SU-DHL-6 (cell line): Measurements from ENCODE around the gene SORL1-AS1.

Source experiments
- H2AFZ ChIP-seq: fragments of 200-600 bp; sonication (generic); 2 replicates; pipeline ENCODE4 v1.6.1; 2014; ENCODE audit warnings: low read depth, mild to moderate bottlenecking, moderate library complexity, mixed read lengths, antibody characterized with exemption, low read length; ENCODE audit not compliant: severe bottlenecking
- H3F3A ChIP-seq: fragments of 200-600 bp; shearing (Covaris generic); 2 replicates; pipeline ENCODE4 v1.6.0; 2016; ENCODE audit warnings: antibody characterized with exemption, mild to moderate bottlenecking; ENCODE audit not compliant: insufficient read depth
- H3K27ac ChIP-seq: fragments of 200-600 bp; sonication (generic); 2 replicates; pipeline ENCODE4 v1.5.1; 2016; ENCODE audit warnings: low read depth, mild to moderate bottlenecking, low read length, moderate library complexity, mixed read lengths
- H3K27me3 ChIP-seq: fragments of 200-600 bp; sonication (generic), shearing (Covaris generic); 2 replicates; pipeline ENCODE4 v1.6.0; 2014; ENCODE audit warnings: mild to moderate bottlenecking, low read length
- H3K36me3 ChIP-seq: fragments of 200-600 bp; sonication (generic); 2 replicates; pipeline ENCODE4 v1.6.1; 2014; ENCODE audit warnings: mild to moderate bottlenecking, low read length, mixed read lengths
- H3K4me2 ChIP-seq: fragments of 300-600, 200-600 bp; shearing (Covaris generic), sonication (generic); 2 replicates; pipeline ENCODE4 v1.6.0; 2014; ENCODE audit warnings: low read length, low read depth, mild to moderate bottlenecking; ENCODE audit not compliant: poor library complexity, severe bottlenecking
- H3K4me3 ChIP-seq: fragments of 200-600 bp; sonication (generic); 2 replicates; pipeline ENCODE4 v1.5.1; 2014; ENCODE audit warnings: antibody characterized with exemption, low read length, mild to moderate bottlenecking, mixed read lengths; ENCODE audit not compliant: insufficient read depth, poor library complexity, severe bottlenecking
- H3K79me2 ChIP-seq: fragments of 200-600 bp; sonication (generic); 2 replicates; pipeline ENCODE4 v1.6.1; 2014; ENCODE audit warnings: mild to moderate bottlenecking, low read length, moderate library complexity; ENCODE audit not compliant: insufficient read depth
- H3K9ac ChIP-seq: fragments of 200-600 bp; sonication (generic); 2 replicates; pipeline ENCODE4 v1.7.0; 2014; ENCODE audit warnings: mild to moderate bottlenecking, low read length
- H3K9me2 ChIP-seq: fragments of 200-600 bp; sonication (generic); replicated peaks from 2 replicates; pipeline ENCODE4 v1.6.1; 2014; ENCODE audit warnings: low read length; ENCODE audit not compliant: insufficient read depth
- H3K9me3 ChIP-seq: fragments of 200-600 bp; sonication (generic); 2 replicates; pipeline ENCODE4 v1.6.1; 2014; ENCODE audit warnings: low read length, mixed read lengths; ENCODE audit not compliant: insufficient read depth
- H4K20me1 ChIP-seq: fragments of 200-600 bp; sonication (generic); 2 replicates; pipeline ENCODE4 v1.6.1; 2014; ENCODE audit warnings: low read depth, mild to moderate bottlenecking, antibody characterized with exemption, low read length, moderate library complexity, mixed read lengths
- EZH2phosphoT487 ChIP-seq: fragments of 200-600 bp; sonication (generic), shearing (Covaris generic); conservative IDR thresholded peaks from 2 replicates; pipeline ENCODE4 v1.6.1; 2018; ENCODE audit warnings: mild to moderate bottlenecking, antibody characterized with exemption, low read length, moderate library complexity, mixed read lengths
- TF ChIP-seq, protein P1 (sequence below): fragments of 200-600 bp; sonication (generic); IDR thresholded peaks from one replicate; pipeline ENCODE4 v1.5.1; 2017; ENCODE audit warnings: antibody characterized with exemption, mild to moderate bottlenecking, low read length, moderate library complexity; ENCODE audit not compliant: insufficient read depth, poor library complexity, severe bottlenecking

The SORL1-AS1 gene

DNA sequence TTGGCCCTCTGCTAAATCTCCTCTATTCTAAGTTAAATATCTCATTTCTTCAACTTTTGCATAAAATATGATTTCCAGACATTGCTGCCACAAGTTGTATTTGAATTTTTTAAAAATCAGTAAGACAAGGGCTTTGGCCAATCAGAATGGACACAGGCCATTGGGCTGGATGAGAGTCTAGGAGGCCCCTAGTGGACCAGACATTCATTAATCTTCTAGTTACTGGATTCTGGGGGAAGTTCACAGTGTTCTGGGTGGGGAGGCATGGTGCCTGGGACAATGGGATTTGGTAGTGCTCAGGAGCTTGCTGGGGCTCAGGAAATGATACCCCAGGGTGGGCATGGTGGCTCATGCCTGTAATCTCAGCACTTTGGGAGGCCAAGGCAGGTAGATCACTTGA is 13.0 kb downstream of the SORL1-AS1 start:
- Histone ChIP-seq H3K27me3 (no peaks in the 10 kb centered on the region), H3K36me3 (no peaks in the 10 kb centered on the region), H3K27ac (no peak overlapping the region), H2AFZ (no peak overlapping the region), H3K9me2 (no peaks in the 10 kb centered on the region), H3K9ac (no peak overlapping the region), H3K4me2 (no peak overlapping the region), H3K79me2 (no peaks in the 10 kb centered on the region), H3K4me3 (no peak overlapping the region), H3F3A (peaks cover 41% of the 10 kb centered on the region), H4K20me1 (no peaks in the 10 kb centered on the region), H3K9me3 (no peaks in the 10 kb centered on the region)
- TF ChIP-seq, protein P1, sequence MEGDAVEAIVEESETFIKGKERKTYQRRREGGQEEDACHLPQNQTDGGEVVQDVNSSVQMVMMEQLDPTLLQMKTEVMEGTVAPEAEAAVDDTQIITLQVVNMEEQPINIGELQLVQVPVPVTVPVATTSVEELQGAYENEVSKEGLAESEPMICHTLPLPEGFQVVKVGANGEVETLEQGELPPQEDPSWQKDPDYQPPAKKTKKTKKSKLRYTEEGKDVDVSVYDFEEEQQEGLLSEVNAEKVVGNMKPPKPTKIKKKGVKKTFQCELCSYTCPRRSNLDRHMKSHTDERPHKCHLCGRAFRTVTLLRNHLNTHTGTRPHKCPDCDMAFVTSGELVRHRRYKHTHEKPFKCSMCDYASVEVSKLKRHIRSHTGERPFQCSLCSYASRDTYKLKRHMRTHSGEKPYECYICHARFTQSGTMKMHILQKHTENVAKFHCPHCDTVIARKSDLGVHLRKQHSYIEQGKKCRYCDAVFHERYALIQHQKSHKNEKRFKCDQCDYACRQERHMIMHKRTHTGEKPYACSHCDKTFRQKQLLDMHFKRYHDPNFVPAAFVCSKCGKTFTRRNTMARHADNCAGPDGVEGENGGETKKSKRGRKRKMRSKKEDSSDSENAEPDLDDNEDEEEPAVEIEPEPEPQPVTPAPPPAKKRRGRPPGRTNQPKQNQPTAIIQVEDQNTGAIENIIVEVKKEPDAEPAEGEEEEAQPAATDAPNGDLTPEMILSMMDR: no peak
- no peak for TF ChIP-seq EZH2phosphoT487

DNA sequence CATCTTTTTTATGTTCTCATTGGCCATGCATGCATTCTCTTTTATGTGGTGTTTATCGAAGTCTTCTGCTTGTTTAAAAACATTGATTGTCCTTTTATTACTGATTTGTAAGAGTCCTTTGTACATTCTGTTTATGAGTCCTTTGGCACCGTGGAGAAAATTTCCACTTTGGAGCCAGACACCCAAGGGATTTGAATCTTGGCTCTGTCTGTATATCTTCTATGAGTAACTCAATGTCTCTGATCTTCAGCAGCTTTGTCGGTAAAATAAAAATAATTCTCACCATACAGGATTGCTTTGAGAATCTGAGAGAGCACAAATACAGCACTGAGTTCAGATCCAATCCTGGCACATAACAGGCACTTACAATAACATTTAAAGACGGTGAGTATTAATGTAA is 13.4 kb downstream of the SORL1-AS1 start:
- H3K4me2 ChIP-seq: no peak overlapping the region
- no peak overlapping the region for H3K9ac ChIP-seq
- H3K4me3 ChIP-seq: no peak overlapping the region
- H3K27ac ChIP-seq: no peak overlapping the region
- H3K27me3 ChIP-seq: no peaks in the 10 kb centered on the region
- no peak overlapping the region for H2AFZ ChIP-seq
- H3K9me3 ChIP-seq: no peaks in the 10 kb centered on the region
- peaks cover 37% of the 10 kb centered on the region for H3F3A ChIP-seq
- no peaks in the 10 kb centered on the region for H3K9me2 ChIP-seq
- no peaks in the 10 kb centered on the region for H4K20me1 ChIP-seq
- H3K79me2 ChIP-seq: no peaks in the 10 kb centered on the region
- H3K36me3 ChIP-seq: no peaks in the 10 kb centered on the region
- TF ChIP-seq EZH2phosphoT487: no peak
- TF ChIP-seq, protein P1: no peak

DNA sequence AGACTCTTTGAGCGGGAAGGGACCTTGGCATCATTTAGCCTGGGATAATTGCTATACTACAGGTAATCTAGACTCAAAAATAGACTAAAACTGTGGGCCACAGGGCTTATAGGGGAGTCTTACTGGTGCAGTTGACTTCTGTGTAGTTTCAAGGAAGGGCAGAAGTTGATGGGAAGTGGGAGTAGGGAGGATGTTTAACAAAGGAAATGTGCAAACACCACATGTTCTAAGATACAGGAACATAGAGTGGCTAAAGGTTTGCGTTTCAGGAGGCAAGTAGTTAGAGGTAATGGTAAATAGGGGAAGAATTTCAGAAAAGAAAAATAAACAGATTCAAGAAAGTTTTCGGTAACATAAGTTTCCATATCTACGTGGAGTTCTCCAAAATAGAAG is 15.1 kb downstream of the SORL1-AS1 start:
- Histone ChIP-seq H3K9ac (no peak overlapping the region), H2AFZ (no peak overlapping the region), H3K4me3 (no peak overlapping the region), H4K20me1 (no peaks in the 10 kb centered on the region), H3K4me2 (no peak overlapping the region), H3K9me2 (no peaks in the 10 kb centered on the region), H3F3A (peaks cover 40% of the 10 kb centered on the region), H3K27me3 (no peaks in the 10 kb centered on the region), H3K27ac (no peak overlapping the region), H3K36me3 (no peaks in the 10 kb centered on the region), H3K79me2 (no peaks in the 10 kb centered on the region), H3K9me3 (no peaks in the 10 kb centered on the region)
- TF ChIP-seq EZH2phosphoT487: no peak
- TF ChIP-seq, protein P1: no peak
